ENCODE measurements around the gene LDAF1.
"Not testable (repeated sequence)": the region's sequence is repeated elsewhere in the genome, so short reads cannot be mapped to it uniquely, and the experiment has no call there.

Gene LDAF1

GRCh38 chr16:21186326-21186691 lies 27.8 kb downstream of the LDAF1 start:
- no peak for DNase-seq (ENCODE audit: low read depth, low spot score)
- H3K4me3 ChIP-seq (ENCODE audit: low read length) = no peak overlapping the region

- no peak for DNase-seq (ENCODE audit: low read depth, low spot score)
- no peak overlapping the region for H3K4me3 ChIP-seq (ENCODE audit: low read length)
Observed at GRCh38 chr16:21189311-21189710, 30.8 kb downstream of the LDAF1 start.

GRCh38 chr16:21190013-21190412 lies 31.5 kb downstream of the LDAF1 start:
- DNase-seq (ENCODE audit: low read depth, low spot score) = no peak
- no peak overlapping the region for H3K4me3 ChIP-seq (ENCODE audit: low read length)

GRCh38 chr16:21190599-21190998 lies 32.1 kb downstream of the LDAF1 start:
- H3K4me3 ChIP-seq (ENCODE audit: low read length) = no peak overlapping the region
- no peak for DNase-seq (ENCODE audit: low read depth, low spot score)

GRCh38 chr16:21192991-21193390 lies 34.5 kb downstream of the LDAF1 start:
- DNase-seq (ENCODE audit: low read depth, low spot score) = no peak
- H3K4me3 ChIP-seq (ENCODE audit: low read length) = no peak overlapping the region

GRCh38 chr16:21194771-21195301 lies 36.4 kb downstream of the LDAF1 start:
- H3K4me3 ChIP-seq (ENCODE audit: low read length) = no peak overlapping the region
- no peak for DNase-seq (ENCODE audit: low read depth, low spot score)

GRCh38 chr16:21195330-21195729 lies 36.9 kb downstream of the LDAF1 start:
- DNase-seq (ENCODE audit: low read depth, low spot score); H3K4me3 ChIP-seq (ENCODE audit: low read length): not testable (repeated sequence)

- no peak for DNase-seq (ENCODE audit: low read depth, low spot score)
- H3K4me3 ChIP-seq (ENCODE audit: low read length) = no peak overlapping the region
Observed at GRCh38 chr16:21197112-21197511, 38.6 kb downstream of the LDAF1 start.

GRCh38 chr16:21197621-21198020 lies 39.1 kb downstream of the LDAF1 start:
- no peak overlapping the region for H3K4me3 ChIP-seq (ENCODE audit: low read length)
- no peak for DNase-seq (ENCODE audit: low read depth, low spot score)

GRCh38 chr16:21199607-21200218 lies 41.2 kb downstream of the LDAF1 start:
- DNase-seq (ENCODE audit: low read depth, low spot score) = no peak
- H3K4me3 ChIP-seq (ENCODE audit: low read length) = no peak overlapping the region

- H3K4me3 ChIP-seq (ENCODE audit: low read length) = no peak overlapping the region
- DNase-seq (ENCODE audit: low read depth, low spot score) = no peak
Observed at GRCh38 chr16:21203155-21203797, 44.8 kb downstream of the LDAF1 start.

- no peak overlapping the region for H3K4me3 ChIP-seq (ENCODE audit: low read length)
Observed at GRCh38 chr16:21205303-21205702, 46.8 kb downstream of the LDAF1 start.

GRCh38 chr16:21206550-21206949 lies 48.1 kb downstream of the LDAF1 start:
- DNase-seq (ENCODE audit: low read depth, low spot score) = no peak
- no peak overlapping the region for H3K4me3 ChIP-seq (ENCODE audit: low read length)

More at GRCh38 chr16:21205303-21205702, 46.8 kb downstream of the LDAF1 start:
- DNase-seq (ENCODE audit: low read depth, low spot score) = no peak

- no peak overlapping the region for H3K4me3 ChIP-seq (ENCODE audit: low read length)
- no peak for DNase-seq (ENCODE audit: low read depth, low spot score)
Observed at GRCh38 chr16:21208446-21209230, 50.2 kb downstream of the LDAF1 start.

- no peak for DNase-seq (ENCODE audit: low read depth, low spot score)
- H3K4me3 ChIP-seq (ENCODE audit: low read length) = no peak within 1 kb of the TSS
Observed at GRCh38 chr16:21211486-21211885, 53.0 kb downstream of the LDAF1 start, which contains the start of gene ZP2. Gene ZP2 (minus strand): TSS chr16:21211574. CDS start chr16:21211547, 27 bp downstream.

GRCh38 chr16:21214086-21214485 lies 55.6 kb downstream of the LDAF1 start:
- no peak for DNase-seq (ENCODE audit: low read depth, low spot score)

GRCh38 chr16:21217121-21217520 lies 58.6 kb downstream of the LDAF1 start:
- DNase-seq (ENCODE audit: low read depth, low spot score) = no peak
- no peak overlapping the region for H3K4me3 ChIP-seq (ENCODE audit: low read length)

More at GRCh38 chr16:21214086-21214485, 55.6 kb downstream of the LDAF1 start:
- H3K4me3 ChIP-seq (ENCODE audit: low read length) = no peak overlapping the region

GRCh38 chr16:21218153-21218552 lies 59.7 kb downstream of the LDAF1 start:
- DNase-seq (ENCODE audit: low read depth, low spot score) = no peak
- no peak overlapping the region for H3K4me3 ChIP-seq (ENCODE audit: low read length)

- DNase-seq (ENCODE audit: low read depth, low spot score) = no peak
- no peak overlapping the region for H3K4me3 ChIP-seq (ENCODE audit: low read length)
Observed at GRCh38 chr16:21219551-21219950, 61.1 kb downstream of the LDAF1 start.
